ENCODE results near the gene RPS6KA2. TPM values are rescaled to one million over a fixed set of nuclear protein-coding genes. Genes with fewer than 3 reads are reported as not detected.

RPS6KA2 gene
- total RNA-seq, 4 donors from 2014 or later = 12.1 to 116 (median 26.4) TPM

- Histone ChIP-seq H3K27ac (no peak overlapping the region), H3K4me3 (no peak overlapping the region), H3K36me3 (no peaks in the 10 kb centered on the region), H3K4me1 (no peaks in the 10 kb centered on the region), H3K27me3 (no peaks in the 10 kb centered on the region), H3K9me3 (no peaks in the 10 kb centered on the region)
- TF ChIP-seq POLR2A (IDR thresholded peaks at IDR 0.05) = no peak
- TF ChIP-seq, protein P1, sequence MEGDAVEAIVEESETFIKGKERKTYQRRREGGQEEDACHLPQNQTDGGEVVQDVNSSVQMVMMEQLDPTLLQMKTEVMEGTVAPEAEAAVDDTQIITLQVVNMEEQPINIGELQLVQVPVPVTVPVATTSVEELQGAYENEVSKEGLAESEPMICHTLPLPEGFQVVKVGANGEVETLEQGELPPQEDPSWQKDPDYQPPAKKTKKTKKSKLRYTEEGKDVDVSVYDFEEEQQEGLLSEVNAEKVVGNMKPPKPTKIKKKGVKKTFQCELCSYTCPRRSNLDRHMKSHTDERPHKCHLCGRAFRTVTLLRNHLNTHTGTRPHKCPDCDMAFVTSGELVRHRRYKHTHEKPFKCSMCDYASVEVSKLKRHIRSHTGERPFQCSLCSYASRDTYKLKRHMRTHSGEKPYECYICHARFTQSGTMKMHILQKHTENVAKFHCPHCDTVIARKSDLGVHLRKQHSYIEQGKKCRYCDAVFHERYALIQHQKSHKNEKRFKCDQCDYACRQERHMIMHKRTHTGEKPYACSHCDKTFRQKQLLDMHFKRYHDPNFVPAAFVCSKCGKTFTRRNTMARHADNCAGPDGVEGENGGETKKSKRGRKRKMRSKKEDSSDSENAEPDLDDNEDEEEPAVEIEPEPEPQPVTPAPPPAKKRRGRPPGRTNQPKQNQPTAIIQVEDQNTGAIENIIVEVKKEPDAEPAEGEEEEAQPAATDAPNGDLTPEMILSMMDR (IDR thresholded peaks at IDR 0.05) = no peak
- no peak for DNase-seq
These were observed 156.8 kb downstream of the RPS6KA2 start for GRCh38 chr6:166470029-166470862.

GRCh38 chr6:166469426-166469961, 157.6 kb downstream of the RPS6KA2 start:
- Histone ChIP-seq H3K4me1 (no peaks in the 10 kb centered on the region), H3K36me3 (no peaks in the 10 kb centered on the region), H3K4me3 (no peak overlapping the region), H3K27me3 (no peaks in the 10 kb centered on the region), H3K27ac (no peak overlapping the region), H3K9me3 (no peaks in the 10 kb centered on the region)
- DNase-seq = no peak
- TF ChIP-seq, protein P1 (IDR thresholded peaks at IDR 0.05) = no peak
- no peak for TF ChIP-seq POLR2A (IDR thresholded peaks at IDR 0.05)

- Histone ChIP-seq H3K4me1 (no peaks in the 10 kb centered on the region), H3K27ac (no peak overlapping the region), H3K9me3 (no peaks in the 10 kb centered on the region), H3K36me3 (no peaks in the 10 kb centered on the region), H3K4me3 (no peak overlapping the region), H3K27me3 (no peaks in the 10 kb centered on the region)
- DNase-seq = no peak
- TF ChIP-seq, protein P1 (IDR thresholded peaks at IDR 0.05) = no peak
- no peak for TF ChIP-seq POLR2A (IDR thresholded peaks at IDR 0.05)
These were observed 159.5 kb downstream of the RPS6KA2 start for GRCh38 chr6:166467436-166468000.

GRCh38 chr6:166466178-166467122, 160.6 kb downstream of the RPS6KA2 start:
- no peaks in the 10 kb centered on the region for H3K9me3 ChIP-seq
- no peak for DNase-seq
- H3K4me1 ChIP-seq = no peaks in the 10 kb centered on the region
- H3K36me3 ChIP-seq = no peaks in the 10 kb centered on the region
- H3K27ac ChIP-seq = no peak overlapping the region
- H3K4me3 ChIP-seq = no peak overlapping the region
- H3K27me3 ChIP-seq = no peaks in the 10 kb centered on the region
- no peak for TF ChIP-seq POLR2A (IDR thresholded peaks at IDR 0.05)
- TF ChIP-seq, protein P1 (IDR thresholded peaks at IDR 0.05) = no peak

GRCh38 chr6:166465671-166466087, 161.4 kb downstream of the RPS6KA2 start:
- Histone ChIP-seq H3K4me3 (no peak overlapping the region), H3K4me1 (no peaks in the 10 kb centered on the region), H3K36me3 (no peaks in the 10 kb centered on the region), H3K9me3 (no peaks in the 10 kb centered on the region), H3K27me3 (no peaks in the 10 kb centered on the region), H3K27ac (no peak overlapping the region)
- peak in 1 of 3 donors; percentile 43 for DNase-seq
- no peak for TF ChIP-seq POLR2A (IDR thresholded peaks at IDR 0.05)
- TF ChIP-seq, protein P1 (IDR thresholded peaks at IDR 0.05) = peak in 2 of 6 experiments; percentile 8 to 12

All from Peyer's patch (tissue), 4 donors.